NOMO-1 treated with dmso at 0.1 percent for 144 hours (cell line): ENCODE data around the gene METTL6.
"Not testable (repeated sequence)": the region's sequence is repeated elsewhere in the genome, so short reads cannot be mapped to it uniquely, and the experiment has no call there.

ENCODE experiments used
- DNase-seq: peaks from one replicate; lab custom pipeline; 2025; ENCODE audit not compliant: unreplicated experiment; lab: John Stamatoyannopoulos, UW

METTL6 gene

GRCh38 chr3:15451216-15452113 lies 24.1 kb upstream of the METTL6 start:
- DNase-seq: no peak

GRCh38 chr3:15450438-15451215 lies 23.3 kb upstream of the METTL6 start:
- DNase-seq: no peak

GRCh38 chr3:15449489-15450224 lies 22.3 kb upstream of the METTL6 start:
- DNase-seq: no peak

GRCh38 chr3:15443826-15444524 lies 16.6 kb upstream of the METTL6 start:
- DNase-seq: no peak

GRCh38 chr3:15440891-15441290 lies 13.5 kb upstream of the METTL6 start:
- peak; percentile 38 for DNase-seq

- DNase-seq: no peak
Measured at GRCh38 chr3:15439476-15439875, 12.1 kb upstream of the METTL6 start.

- DNase-seq: peak; percentile 43
Measured at GRCh38 chr3:15438983-15439382, 11.6 kb upstream of the METTL6 start.

GRCh38 chr3:15436246-15436645 lies 8.9 kb upstream of the METTL6 start:
- no peak for DNase-seq

- no peak for DNase-seq
Measured at GRCh38 chr3:15434756-15435155, 7.4 kb upstream of the METTL6 start.

- DNase-seq: no peak
Measured at GRCh38 chr3:15433531-15433930, 6.2 kb upstream of the METTL6 start.

GRCh38 chr3:15431256-15431837 lies 4.0 kb upstream of the METTL6 start:
- DNase-seq: no peak

GRCh38 chr3:15430624-15431023 lies 3.3 kb upstream of the METTL6 start:
- no peak for DNase-seq

GRCh38 chr3:15429080-15429479 lies 1.7 kb upstream of the METTL6 start:
- DNase-seq: no peak

GRCh38 chr3:15428539-15428938 lies 1.2 kb upstream of the METTL6 start:
- DNase-seq: no peak

- DNase-seq: no peak
Measured at GRCh38 chr3:15427981-15428380, 637 bp upstream of the METTL6 start.

- DNase-seq: no peak
Measured at GRCh38 chr3:15426579-15427118, 695 bp downstream of the METTL6 start.

GRCh38 chr3:15420871-15421270 lies 6.5 kb downstream of the METTL6 start:
- no peak for DNase-seq

GRCh38 chr3:15410966-15411365 lies 16.4 kb downstream of the METTL6 start:
- DNase-seq: not testable (repeated sequence)

- DNase-seq: no peak
Measured at GRCh38 chr3:15409774-15410173, 17.6 kb downstream of the METTL6 start.

GRCh38 chr3:15409239-15409638 lies 18.1 kb downstream of the METTL6 start:
- DNase-seq: peak; percentile 45
